Loucy (cell line): ENCODE measurements around the gene LIPF.

ENCODE experiments used
- H2AFZ ChIP-seq: fragments of 200-600 bp; sonication (generic); 2 replicates; pipeline ENCODE4 v1.6.0; 2016; ENCODE audit warnings: antibody characterized with exemption, mild to moderate bottlenecking, low read length, moderate library complexity
- H3F3A ChIP-seq: fragments of 200-600 bp; 2 replicates; pipeline ENCODE4 v1.6.0; 2016; ENCODE audit warnings: antibody characterized with exemption, low read depth, mild to moderate bottlenecking
- H3K27me3 ChIP-seq: fragments of 200-600 bp; sonication (generic); 2 replicates; pipeline ENCODE4 v1.6.1; 2014; ENCODE audit warnings: low read length, mild to moderate bottlenecking; ENCODE audit not compliant: insufficient read depth, poor library complexity, severe bottlenecking
- H3K36me3 ChIP-seq: fragments of 200-600 bp; sonication (generic); 2 replicates; pipeline ENCODE4 v1.6.1; 2016; ENCODE audit warnings: low read length; ENCODE audit not compliant: insufficient read depth
- H3K4me1 ChIP-seq: fragments of 200-600 bp; sonication (generic); 2 replicates; pipeline ENCODE4 v1.5.1; 2014; ENCODE audit warnings: low read length, mild to moderate bottlenecking; ENCODE audit not compliant: insufficient read depth, poor library complexity, severe bottlenecking
- H3K4me2 ChIP-seq: fragments of 200-600 bp; sonication (generic); 2 replicates; pipeline ENCODE4 v1.6.0; 2014; ENCODE audit warnings: antibody characterized with exemption, low read length, low read depth, mild to moderate bottlenecking; ENCODE audit not compliant: poor library complexity, severe bottlenecking
- H3K4me3 ChIP-seq: fragments of 200-600 bp; sonication (generic); 2 replicates; pipeline ENCODE4 v1.5.1; 2014; ENCODE audit warnings: low read length, mild to moderate bottlenecking, mixed read lengths; ENCODE audit not compliant: poor library complexity, severe bottlenecking
- H3K79me2 ChIP-seq: fragments of 200-600 bp; sonication (generic); 2 replicates; pipeline ENCODE4 v1.6.1; 2014; ENCODE audit warnings: low read length; ENCODE audit not compliant: insufficient read depth
- H3K9ac ChIP-seq: fragments of 200-600 bp; sonication (generic); 2 replicates; pipeline ENCODE4 v1.6.0; 2014; ENCODE audit warnings: mild to moderate bottlenecking, low read depth, low read length, moderate library complexity; ENCODE audit not compliant: poor library complexity, severe bottlenecking
- H3K9me2 ChIP-seq: fragments of 200-600 bp; sonication (generic); replicated peaks from 2 replicates; pipeline ENCODE4 v1.6.1; 2016; ENCODE audit warnings: low read depth, low read length, mixed read lengths
- H3K9me3 ChIP-seq: fragments of 200-600 bp; sonication (generic); 2 replicates; pipeline ENCODE4 v1.6.1; 2014; ENCODE audit warnings: mild to moderate bottlenecking, antibody characterized with exemption, low read length, low read depth; ENCODE audit not compliant: insufficient read depth
- H4K20me1 ChIP-seq: fragments of 200-600 bp; sonication (generic); 2 replicates; pipeline ENCODE4 v1.6.0; 2014; ENCODE audit warnings: antibody characterized with exemption, low read length, mild to moderate bottlenecking; ENCODE audit not compliant: insufficient read depth, poor library complexity, severe bottlenecking
- EZH2phosphoT487 ChIP-seq: fragments of 200-600 bp; IDR thresholded peaks from 2 replicates; pipeline ENCODE4 v1.6.1; 2018; ENCODE audit warnings: antibody characterized with exemption, mild to moderate bottlenecking, moderate library complexity, borderline replicate concordance
- TF ChIP-seq, protein P1 (sequence below): fragments of 200-600 bp; sonication (generic); conservative IDR thresholded peaks from 2 replicates; pipeline ENCODE4 v1.5.1; 2014; ENCODE audit warnings: mild to moderate bottlenecking, antibody characterized with exemption, low read length

LIPF gene

DNA sequence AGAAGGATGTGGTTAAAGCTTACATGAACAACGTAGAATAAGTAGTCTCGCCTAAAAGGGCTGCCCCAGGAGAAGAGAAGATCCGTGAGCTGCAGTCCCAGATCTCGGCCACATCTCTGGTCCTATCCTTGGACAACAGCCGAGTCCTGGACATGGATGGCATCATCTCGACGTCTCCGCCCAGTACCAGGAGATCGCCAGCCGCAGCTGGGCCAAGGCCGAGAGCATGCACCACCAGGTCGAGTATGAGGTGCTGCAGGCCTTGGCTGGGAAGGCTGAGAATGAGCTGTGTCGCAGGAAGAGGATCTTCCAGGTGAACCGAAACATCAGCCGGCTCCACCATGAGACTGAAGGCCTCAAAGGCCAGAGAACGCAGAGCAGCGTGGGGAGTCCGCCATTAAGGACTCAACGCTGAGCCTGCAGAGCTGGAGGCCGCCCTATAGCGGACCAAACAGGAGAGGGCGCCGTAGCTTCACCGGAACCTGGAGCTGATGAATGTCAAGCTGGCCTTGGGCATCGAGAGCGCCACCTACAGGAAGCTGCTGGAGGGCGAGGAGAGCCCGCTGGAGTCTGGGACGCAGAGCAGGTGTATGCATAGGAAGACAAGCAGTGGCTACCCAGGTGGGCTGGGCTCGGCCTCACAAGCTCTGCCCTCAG lies 64.0 kb downstream of the LIPF start:
- H4K20me1 ChIP-seq = no peaks in the 10 kb centered on the region

More for the DNA sequence above, 64.0 kb downstream of the LIPF start:
- Histone ChIP-seq H3K9me2 (no peaks in the 10 kb centered on the region), H3K4me3 (no peak overlapping the region), H3K27me3 (no peaks in the 10 kb centered on the region), H2AFZ (no peak overlapping the region), H3K9ac (no peak overlapping the region), H3K36me3 (no peaks in the 10 kb centered on the region), H3K4me2 (no peak overlapping the region), H3K79me2 (no peaks in the 10 kb centered on the region), H3K4me1 (peaks cover 21% of the 10 kb centered on the region), H3K9me3 (no peaks in the 10 kb centered on the region), H3F3A (no peaks in the 10 kb centered on the region)
- TF ChIP-seq, protein P1, sequence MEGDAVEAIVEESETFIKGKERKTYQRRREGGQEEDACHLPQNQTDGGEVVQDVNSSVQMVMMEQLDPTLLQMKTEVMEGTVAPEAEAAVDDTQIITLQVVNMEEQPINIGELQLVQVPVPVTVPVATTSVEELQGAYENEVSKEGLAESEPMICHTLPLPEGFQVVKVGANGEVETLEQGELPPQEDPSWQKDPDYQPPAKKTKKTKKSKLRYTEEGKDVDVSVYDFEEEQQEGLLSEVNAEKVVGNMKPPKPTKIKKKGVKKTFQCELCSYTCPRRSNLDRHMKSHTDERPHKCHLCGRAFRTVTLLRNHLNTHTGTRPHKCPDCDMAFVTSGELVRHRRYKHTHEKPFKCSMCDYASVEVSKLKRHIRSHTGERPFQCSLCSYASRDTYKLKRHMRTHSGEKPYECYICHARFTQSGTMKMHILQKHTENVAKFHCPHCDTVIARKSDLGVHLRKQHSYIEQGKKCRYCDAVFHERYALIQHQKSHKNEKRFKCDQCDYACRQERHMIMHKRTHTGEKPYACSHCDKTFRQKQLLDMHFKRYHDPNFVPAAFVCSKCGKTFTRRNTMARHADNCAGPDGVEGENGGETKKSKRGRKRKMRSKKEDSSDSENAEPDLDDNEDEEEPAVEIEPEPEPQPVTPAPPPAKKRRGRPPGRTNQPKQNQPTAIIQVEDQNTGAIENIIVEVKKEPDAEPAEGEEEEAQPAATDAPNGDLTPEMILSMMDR = peak; percentile 95
- no peak for TF ChIP-seq EZH2phosphoT487
